GM11168 (cell line): Measurements from ENCODE around the gene UBE3C.
"Not testable (repeated sequence)": the region's sequence is repeated elsewhere in the genome, so short reads cannot be mapped to it uniquely, and the experiment has no call there.

Experiments used
- in situ Hi-C: fragments of 300-500 bp; cut with MboI; formaldehyde crosslinking; loops from one replicate; pipeline ENCODE4 v1.12.0; 2022; ENCODE audit warnings: low sequenced_read_pairs; ENCODE audit not compliant: unreplicated experiment

The UBE3C gene

DNA sequence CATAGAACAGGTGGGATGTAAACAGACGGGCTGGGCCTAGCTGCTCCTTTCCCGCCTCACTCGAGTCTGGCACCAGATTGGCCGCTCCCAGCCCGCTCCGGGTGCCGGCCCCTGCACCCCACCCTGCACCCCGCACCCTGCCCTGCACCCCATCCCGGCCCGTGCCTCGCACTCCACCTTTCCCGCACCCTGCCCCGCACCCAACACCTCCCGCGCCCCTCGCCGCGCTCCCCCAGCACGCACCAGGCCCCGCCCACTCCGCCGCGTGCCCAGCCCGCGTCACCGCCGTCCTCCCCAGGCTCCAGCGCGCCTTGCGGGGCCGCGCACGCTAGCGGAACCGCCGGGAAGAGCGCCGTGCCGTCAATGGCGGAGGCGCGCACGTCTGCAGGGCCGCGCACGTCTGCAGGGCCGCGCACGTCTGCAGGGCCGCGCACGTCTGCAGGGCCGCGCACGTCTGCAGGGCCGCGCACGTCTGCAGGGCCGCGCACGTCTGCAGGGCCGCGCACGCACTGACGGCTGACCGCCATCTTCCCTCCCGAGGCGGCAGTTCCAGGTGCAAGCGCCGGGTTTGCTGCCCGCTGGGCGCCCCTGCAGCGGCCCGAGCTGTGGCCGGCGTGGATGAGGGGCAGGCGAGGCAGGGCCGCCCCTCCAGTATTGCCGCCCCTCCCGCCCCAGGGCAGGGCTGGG, at the start of gene UBE3C:
UBE3C (plus strand) TSS at position 503 of the 687 bp plus-strand sequence. CDS start 347 bp downstream, outside the sequence.
- in situ Hi-C loops = no loop called here

DNA sequence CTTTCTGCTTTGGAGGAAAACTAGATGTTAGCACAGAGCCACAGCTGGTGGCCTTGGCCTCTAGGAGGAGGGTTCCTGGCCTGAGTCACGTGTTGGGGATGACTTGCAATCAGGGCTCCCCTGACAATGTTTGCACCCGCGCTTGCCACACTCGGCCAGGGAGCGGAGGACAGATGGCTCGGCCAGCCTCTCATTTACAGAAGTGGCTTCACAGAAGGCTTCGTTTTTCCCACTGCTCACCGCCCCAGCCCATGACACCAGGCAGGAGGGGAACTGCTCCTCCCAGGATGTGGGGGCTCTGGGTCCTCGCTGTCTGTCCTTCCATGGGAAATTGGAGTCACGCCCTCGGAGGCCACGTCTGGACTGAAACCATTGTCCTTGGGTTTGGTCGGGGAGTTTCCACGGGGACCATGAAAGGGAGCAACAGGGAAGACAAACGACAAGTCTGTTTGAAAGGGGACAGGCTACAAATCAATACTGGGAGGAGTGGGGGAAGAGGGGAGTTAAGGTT, 49.6 kb upstream of the UBE3C start:
- in situ Hi-C loops = no loop called here

DNA sequence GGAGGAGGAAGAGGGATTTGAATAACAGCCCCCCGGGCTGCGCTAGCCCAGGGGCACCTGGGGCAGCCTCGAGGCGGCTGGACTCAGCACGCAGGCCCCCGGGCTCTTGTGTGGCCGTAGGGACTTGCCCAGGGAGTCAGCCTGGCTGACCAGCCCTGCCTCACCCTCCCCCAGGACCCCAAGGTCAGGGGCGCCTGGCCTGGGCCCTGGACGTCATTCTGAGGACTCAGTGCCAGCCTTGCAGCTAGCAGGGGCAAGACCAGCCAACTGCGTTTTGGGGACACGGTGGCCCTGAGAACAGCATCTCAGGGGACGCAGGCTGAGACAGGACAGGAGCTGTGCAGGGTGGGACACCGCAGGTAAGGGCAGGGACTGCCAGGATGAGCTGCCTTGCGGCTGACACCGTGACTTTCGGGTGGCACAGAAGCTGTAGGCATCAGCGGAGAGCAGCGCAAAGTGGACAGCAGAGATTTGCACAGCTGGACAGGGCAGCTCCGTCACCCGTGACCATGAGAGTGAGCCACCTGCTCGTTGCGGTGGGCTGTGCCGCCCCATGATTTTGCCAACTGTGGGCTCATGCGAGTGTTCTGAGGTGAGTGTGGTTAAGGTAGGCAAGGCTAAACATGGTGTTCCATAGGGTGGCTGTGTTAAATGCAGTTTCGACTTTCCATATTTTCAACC, 48.1 kb upstream of the UBE3C start:
- in situ Hi-C loops = no loop called here

DNA sequence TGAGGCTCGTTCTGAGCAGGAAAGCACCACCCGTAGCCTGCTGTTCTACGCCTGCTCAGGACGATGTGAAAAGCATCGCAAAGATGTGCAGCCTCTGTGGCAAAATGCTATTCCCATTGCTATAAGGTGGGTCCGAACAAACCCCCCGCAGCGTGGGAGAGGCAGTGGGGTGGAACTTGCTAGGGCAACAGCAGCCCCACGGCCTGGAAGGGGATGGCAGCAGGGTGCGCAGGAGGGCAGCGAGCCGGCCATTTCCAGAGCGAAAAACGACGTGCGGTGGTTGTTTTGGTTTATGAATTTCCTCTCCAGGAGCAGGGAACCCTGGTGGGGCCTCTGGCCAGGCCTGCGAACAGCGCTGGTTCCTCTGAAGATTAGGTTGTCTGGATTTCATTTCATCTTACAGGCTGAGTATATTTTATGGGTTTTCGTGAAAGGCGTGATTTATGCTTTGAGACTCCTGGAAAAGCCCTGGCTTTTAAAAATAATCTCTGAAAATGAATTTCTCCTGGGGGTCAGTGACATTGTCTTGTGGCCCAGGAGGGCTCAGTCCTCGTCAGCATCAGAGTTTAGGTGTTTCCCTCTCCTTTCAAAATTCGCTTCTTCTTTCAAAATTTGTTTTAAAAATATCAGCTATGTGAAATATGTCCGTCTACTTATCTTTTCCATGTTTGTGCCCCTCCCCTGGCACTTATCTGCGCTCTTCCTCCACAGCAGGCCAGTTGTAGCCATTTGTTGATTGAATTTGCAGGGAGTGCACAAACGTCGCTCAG, 42.3 kb upstream of the UBE3C start:
- in situ Hi-C loops = no loop called here

DNA sequence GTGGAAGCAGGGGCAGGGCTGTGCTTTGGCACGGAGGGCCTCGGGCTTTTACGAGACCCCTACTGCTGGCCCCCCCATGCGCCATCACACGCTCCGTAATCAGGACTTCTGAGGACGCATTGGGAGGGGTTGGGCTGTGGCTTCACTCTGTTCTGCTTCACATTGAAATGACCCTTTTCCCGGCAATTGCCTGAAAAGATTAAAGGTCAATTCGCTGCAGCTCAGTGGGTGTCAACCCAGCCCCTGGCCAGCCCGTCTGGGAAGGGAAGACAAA, 41.7 kb upstream of the UBE3C start:
- in situ Hi-C loops = no loop called here

DNA sequence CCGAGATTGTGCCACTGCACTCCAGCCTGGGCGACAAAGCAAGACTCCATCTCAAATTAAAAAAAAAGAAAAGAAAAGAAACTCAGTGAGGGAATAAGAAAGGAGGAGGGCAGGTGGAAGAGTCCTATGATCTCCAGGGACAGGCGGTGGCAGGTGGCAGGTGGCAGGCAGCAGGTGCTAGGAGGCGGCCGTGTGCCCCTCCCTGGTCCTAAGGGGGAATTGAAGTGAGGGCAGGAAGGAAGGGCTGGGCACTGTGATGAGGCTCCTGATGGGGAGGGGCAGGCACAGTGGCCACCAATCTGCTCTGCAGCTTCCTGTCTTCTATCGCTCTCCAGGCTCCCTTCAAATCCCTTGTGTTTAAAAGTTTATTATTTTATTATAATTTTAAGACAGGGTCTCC, 41.2 kb upstream of the UBE3C start:
- in situ Hi-C loops = no loop called here

DNA sequence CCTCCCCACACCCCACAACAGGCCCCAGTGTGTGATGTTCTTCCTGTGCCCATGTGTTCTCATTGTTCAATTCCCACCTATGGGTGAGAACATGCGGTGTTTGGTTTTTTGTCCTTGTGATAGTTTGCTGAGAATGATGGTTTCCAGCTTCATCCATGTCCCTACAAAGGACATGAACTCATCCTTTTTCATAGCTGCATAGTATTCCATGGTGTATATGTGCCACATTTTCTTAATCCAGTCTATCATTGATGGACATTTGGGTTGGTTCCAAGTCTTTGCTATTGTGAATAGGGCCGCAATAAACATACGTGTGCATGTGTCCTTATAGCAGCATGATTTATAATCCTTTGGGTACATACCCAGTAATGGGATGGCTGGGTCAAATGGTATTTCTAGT, 38.7 kb upstream of the UBE3C start:
- in situ Hi-C loops = not testable (repeated sequence)

DNA sequence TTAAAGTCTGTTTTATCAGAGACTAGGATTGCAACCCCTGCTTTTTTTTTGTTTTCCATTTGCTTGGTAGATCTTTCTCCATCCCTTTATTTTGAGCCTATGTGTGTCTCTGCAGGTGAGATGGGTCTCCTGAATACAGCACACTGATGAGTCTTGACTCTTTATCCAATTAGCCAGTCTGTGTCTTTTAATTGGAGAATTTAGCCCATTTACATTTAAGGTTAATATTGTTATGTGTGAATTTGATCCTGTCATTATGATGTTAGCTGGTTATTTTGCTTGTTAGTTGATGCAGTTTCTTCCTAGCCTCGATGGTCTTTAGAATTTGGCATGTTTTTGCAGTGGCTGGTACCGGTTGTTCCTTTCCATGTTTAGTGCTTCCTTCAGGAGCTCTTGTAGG, 35.1 kb upstream of the UBE3C start:
- in situ Hi-C loops = not testable (repeated sequence)

DNA sequence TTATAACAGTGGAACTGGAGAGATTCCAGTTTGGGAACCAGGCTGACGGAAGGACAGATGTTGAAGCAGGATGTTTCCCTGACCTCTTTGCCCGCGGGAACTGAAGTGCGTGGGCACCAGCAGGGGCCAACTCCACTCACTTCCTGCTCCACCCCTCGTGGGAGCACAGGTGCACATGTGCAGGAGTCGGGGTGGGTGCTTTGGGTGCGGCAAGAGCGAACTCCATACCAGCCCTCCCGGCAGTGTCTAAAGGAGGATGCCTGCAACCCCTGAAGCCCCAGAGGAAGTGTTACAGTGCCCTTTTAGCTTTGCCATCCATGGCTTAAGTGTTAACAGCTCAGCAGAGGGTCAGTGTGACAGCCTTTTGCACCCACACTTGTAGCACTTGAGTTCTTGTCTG, 27.4 kb upstream of the UBE3C start:
- in situ Hi-C loops = no loop called here

DNA sequence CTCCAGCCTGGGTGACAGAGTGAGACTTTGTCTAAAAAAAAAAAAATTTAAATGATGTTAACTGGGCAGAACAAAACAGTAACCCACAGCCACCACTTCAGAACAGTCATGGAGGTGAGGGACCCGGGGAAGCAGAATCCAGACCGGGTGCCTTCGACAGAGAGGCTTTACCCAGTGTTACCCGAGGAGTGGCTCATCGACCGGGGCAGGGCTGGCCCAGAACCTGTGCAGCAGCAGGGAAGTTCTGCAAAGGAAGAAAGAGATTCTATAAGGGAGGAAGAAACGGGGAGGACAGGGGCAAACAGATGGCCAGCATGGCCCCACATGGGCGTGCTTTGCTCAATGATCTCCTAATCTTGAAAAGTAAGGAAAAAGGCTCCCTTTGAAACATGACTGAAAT, 26.0 kb upstream of the UBE3C start:
- in situ Hi-C loops = no loop called here

DNA sequence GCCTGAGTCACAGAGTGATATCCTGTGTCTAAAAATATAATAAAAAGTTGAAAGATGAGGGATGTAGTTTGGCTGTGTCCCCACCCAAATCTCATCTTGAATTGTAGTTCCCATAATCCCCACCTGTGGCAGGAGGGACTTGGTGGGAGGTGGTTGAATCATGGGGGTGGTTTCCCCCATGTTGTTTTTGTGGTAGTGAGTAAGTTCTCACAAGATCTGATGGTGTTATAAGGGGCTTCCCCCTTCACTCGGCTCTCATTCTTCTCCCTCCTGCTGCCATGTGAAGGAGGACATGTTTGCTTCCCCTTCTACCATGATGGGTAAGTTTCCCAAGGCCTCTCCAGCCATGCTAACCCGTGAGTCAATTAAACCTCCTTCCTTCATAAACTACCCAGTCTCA, 25.1 kb upstream of the UBE3C start:
- in situ Hi-C loops = no loop called here

DNA sequence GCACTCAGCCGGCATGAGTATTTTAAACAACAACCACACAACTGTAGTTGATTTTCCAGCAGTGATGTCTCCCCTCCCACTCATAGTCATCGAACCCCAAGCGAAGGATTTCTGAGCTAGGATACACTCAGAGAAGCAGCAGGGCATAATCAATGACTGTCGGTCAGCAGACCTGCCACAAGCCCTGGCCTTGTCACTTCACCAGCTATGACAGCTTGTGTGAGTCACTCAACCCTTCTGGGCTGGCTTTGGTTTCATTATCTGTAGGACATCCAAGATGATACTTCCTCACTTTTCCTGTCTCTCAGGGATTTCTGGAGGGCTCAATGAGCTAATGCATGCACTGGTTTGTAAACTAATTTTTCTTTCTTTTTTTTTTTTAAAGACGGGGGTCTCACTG, 22.0 kb upstream of the UBE3C start:
- in situ Hi-C loops = no loop called here

DNA sequence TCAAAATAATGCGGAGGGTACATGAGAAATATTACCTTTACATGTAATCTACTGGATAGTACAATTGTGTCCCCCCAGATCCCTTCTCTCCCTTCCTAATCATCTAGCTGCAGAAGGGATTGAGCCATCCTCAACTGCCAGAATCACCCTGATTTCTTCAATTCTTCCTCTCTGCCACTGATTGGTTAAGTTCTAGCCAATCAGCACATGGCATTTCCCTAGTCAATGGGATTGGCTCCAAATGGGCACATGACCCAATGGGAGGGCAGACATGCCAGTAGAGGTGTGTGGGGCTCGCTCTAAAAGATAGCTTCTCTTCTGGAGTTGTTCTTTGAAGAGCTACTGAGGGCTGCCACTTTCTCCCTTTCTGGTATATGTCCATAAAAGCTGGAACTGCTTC, 20.9 kb upstream of the UBE3C start:
- in situ Hi-C loops = no loop called here

DNA sequence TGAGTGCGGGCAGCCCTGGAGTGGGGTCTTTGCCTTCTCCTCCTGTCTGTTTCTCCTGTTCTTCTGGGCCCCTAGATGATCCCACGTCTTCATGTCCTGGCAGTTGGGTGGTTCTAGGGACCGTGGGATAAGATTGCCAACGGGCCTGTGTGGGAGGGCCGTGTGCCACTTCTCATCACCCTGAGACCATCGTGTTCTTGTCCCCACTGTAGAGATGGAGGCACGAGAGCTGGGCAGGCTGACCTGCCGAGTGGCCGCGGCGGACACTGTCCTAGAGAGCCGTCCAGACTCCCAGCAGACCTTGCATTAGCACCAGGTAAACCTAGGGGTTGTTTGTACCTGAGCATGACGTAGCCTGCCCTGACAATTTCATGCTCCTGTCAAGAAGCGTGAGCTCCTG, 18.5 kb upstream of the UBE3C start:
- in situ Hi-C loops = no loop called here

DNA sequence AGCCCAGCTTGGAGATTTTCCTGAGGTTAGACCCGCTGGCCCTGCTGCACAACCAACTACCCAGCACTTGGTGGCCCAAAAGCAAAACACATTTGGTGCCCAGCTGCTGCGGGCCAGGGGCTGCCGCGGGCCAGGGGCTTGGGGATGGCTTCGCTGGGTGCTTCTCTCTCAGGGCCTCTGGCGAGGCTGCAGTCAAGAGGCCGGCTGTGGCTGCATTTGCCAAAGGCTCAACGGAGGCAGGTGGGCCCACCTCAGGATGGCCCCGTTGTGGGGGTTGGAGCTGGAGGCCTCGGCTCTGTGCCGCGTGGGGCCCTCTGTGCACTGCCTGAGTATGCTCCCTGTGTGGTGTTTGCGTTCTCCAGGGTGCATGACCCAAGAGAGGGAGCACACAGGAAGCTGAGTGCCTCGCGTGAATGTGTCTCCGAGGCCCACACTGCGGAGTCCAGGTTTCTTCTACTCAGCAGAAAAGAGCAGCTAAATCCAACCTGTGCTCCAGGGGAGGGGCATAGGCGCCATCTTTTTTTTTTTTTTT, 17.5 kb upstream of the UBE3C start:
- in situ Hi-C loops = no loop called here

DNA sequence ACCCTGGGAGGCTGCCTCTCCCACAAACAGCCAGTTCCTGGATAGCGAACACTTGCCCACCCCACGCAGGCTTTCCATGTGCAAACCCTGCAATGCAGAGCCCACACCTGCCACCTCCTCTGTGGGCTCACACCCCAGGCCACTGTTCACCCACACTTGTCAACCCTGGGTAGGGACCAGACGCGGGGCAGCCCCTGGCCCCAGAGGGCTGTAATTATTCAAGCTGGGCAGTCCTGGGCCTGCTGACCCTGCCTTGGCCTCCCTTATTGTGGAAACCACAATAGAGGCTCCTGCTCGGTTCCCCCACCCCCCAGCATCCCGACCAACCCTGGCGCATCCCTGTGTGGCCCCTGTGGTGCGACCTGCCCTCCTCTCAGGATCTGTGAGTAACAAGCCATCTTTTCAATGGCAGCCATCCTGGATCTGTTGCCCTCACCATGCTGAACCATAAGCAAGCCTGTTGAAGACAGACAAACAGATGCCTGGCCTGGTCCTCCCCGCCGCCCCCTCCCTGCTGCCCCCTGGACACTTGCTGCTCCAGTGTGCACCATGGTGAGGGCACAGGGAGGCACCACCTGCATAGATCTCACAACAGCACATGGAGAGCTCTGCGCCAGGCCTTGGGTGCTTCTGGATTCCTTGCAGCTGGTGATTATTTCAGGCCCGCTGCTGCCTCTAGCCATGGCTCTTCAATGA, 15.8 kb upstream of the UBE3C start:
- in situ Hi-C loops = no loop called here

DNA sequence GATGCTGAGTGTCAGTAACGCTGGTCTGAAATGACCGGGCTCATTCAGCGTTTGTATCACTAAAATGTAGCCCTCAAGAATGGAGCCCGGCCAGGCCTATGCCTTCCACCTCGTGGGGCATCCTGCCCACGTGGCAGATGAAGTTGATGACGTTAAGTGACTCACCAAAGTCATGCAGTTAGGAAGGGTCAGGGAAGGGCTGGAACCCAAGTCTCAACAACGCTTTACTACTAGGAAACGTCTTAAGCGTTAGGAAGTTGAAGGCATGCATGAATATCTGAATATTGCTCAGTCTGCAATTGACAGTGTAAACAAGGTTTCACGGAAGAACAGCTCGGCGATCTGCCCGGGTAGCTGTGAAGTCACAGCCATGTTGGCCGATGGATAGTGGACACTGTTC, 14.0 kb upstream of the UBE3C start:
- in situ Hi-C loops = no loop called here

DNA sequence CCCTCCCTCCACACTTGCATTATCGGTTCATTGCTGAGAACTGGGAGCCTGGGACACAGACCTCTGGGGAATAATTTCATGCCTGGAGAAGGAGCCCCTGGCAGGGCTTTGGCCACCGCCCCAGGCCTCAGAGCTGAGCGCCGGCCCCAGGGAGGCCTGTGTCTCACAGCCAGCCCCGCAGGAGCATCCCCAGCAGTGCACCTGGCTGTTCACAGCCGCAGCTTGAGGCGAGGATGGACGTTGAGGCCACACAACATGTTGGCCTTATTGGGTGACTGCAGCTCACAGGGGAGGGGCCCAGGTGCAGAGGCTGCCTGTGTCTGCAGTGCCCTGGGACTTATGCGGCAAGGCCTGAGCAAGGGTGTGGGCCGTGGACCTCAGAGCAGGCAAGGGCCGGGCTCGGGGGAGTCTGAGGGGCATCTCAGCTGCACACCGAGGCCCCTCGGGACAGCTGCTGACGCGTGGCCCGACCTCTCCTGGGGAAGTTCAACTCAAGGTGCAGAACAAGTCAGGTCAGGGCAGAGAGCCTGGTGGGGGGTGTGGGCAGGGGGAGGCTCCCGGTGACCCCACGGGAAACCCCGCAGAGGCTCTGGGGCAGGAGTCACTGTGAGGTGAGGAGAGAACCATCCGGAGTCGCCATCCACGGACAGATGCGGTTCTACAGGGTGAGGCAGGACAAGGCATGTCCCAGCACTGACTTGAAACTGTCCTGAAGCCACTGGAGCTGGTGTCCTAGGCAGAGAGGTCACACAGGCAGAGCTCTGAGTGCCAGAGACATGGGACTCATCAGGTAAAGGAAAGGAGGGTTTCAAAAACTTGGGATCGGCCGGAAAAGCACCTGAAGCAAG, 13.1 kb upstream of the UBE3C start:
- in situ Hi-C loops = no loop called here

DNA sequence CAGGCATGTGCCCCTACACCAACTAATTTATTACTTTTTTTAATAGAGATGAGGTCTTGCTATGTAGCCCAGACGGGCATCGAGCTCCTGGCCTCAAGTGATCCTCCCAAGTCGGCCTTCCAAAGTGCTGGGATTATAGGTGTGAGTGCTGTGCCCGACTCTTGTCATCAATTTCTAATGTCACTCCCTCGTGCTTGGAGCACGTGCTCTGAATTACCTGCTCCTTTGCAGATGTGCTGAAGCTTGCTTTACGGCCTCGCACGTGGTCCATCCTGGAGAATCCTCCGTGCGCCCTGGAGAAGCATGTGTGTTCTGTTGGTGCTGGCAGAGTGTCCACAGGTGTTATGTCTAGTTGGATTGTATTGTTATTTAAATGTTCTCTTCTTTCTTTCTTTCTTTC, 11.8 kb upstream of the UBE3C start:
- in situ Hi-C loops = no loop called here

DNA sequence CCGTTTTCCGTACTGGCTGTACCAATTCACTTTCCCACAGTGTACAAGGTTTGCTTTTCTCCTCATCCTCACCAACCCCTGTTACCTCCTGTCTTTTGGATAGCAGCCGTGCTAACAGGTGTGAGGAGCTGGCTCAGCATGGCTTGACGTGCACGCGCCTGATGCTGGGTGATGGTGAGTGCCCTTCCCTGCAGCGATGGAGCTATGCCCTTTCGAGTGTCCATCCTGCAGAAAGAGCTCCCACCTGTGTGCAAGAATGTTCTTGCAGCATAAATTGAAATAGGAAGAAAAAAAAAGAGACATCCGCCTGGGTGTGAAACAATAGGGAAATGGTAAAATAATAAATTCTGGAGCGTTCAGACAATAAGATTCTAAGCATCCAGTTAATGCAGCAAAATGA, 9.5 kb upstream of the UBE3C start:
- in situ Hi-C loops = no loop called here
